ENCODE measurements around the gene WFDC12.

DNA sequence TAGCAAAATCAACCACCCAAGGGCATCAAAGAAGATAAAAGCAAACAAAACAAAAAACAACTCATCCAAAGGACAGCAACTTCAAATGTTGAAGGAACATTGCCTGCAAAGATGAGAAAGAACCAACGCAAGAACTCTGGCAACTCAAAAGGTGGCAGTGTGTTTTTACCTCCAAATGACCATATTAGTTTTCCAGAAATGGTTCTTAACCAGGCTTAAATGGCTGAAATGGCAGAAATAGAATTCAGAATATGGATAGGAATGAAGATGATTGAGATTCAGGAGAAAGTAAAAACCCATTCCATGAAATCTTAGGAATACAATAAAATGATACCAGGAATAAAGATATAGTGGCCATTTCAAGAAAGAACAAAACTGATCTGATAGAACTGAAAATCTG, 40.6 kb upstream of the WFDC12 start:
- TF ChIP-seq, protein P1, sequence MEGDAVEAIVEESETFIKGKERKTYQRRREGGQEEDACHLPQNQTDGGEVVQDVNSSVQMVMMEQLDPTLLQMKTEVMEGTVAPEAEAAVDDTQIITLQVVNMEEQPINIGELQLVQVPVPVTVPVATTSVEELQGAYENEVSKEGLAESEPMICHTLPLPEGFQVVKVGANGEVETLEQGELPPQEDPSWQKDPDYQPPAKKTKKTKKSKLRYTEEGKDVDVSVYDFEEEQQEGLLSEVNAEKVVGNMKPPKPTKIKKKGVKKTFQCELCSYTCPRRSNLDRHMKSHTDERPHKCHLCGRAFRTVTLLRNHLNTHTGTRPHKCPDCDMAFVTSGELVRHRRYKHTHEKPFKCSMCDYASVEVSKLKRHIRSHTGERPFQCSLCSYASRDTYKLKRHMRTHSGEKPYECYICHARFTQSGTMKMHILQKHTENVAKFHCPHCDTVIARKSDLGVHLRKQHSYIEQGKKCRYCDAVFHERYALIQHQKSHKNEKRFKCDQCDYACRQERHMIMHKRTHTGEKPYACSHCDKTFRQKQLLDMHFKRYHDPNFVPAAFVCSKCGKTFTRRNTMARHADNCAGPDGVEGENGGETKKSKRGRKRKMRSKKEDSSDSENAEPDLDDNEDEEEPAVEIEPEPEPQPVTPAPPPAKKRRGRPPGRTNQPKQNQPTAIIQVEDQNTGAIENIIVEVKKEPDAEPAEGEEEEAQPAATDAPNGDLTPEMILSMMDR (IDR thresholded peaks at IDR 0.05): no peak
- no peak for TF ChIP-seq POLR2A (IDR thresholded peaks at IDR 0.05)
